ENCODE measurements around the gene ERRFI1.

ERRFI1 gene

GRCh38 chr1:8019229-8019620 lies 6.9 kb downstream of the ERRFI1 start:
- no peak for TF ChIP-seq POLR2A (IDR thresholded peaks at IDR 0.05; ENCODE audit: low read depth, low read length)
- no peak for FAIRE-seq
- DNase-seq (ENCODE audit: insufficient read length, low spot score): no peak

- TF ChIP-seq POLR2A (IDR thresholded peaks at IDR 0.05; ENCODE audit: low read depth, low read length): no peak
- peak; percentile 6 for FAIRE-seq
- no peak for DNase-seq (ENCODE audit: insufficient read length, low spot score)
These were observed 7.4 kb downstream of the ERRFI1 start for GRCh38 chr1:8018492-8019228.

- TF ChIP-seq POLR2A (IDR thresholded peaks at IDR 0.05; ENCODE audit: low read depth, low read length): no peak
- DNase-seq (ENCODE audit: insufficient read length, low spot score) (no peak), FAIRE-seq (peak; percentile 43)
These were observed 8.5 kb downstream of the ERRFI1 start for GRCh38 chr1:8017495-8018197.

DNA sequence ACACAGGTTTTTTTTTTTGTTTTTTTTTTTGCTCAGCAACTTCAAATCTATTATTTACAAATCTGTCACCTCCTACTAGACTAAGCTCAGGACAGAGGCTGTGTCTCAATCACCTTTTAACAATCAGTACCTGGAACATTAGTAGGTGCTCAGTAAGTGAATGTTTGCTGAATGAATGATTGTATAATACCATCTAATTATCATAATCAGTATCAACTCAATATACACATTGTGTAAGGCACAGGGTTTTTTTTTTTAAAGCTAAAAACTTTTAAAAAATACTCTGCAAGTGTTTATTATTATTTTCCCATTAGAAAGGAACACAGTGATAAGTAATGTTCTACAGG lies 9.2 kb downstream of the ERRFI1 start:
- no peak for DNase-seq (ENCODE audit: insufficient read length, low spot score)
- TF ChIP-seq POLR2A (IDR thresholded peaks at IDR 0.05; ENCODE audit: low read depth, low read length): no peak
- FAIRE-seq: no peak

DNA sequence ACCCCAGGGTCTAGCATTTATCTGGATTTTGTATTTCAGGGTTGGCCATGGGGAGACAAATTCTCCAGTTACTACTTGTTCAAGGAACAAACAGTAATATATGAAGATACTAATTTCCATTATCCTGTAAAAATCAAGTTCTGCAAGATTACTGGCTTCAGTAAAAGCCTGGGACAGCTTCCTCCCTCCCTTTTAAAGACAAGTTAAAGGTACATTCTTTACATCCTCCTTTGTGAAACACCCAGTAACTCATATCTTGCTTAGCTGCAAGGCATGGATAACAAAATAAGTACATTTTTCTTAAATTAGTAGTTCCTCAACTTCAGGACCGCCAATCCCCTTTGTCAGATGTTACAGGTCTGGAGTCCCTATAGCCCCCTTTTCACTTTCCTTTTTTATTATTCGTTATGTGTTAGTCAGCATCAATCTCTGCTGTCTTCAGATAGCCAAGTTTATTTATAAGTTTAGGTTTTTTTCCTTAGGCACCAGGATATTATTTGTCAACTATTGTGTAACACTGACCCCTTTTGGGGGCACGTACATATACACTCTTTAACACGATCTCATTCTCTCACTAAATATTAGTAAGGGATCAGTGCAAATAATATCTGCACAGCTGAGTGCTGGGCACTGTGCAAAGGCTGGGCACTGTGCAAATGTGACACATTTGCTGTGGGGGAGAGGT lies 9.8 kb downstream of the ERRFI1 start:
- TF ChIP-seq POLR2A (IDR thresholded peaks at IDR 0.05; ENCODE audit: low read depth, low read length): no peak
- FAIRE-seq (no peak), DNase-seq (ENCODE audit: insufficient read length, low spot score) (no peak)

- DNase-seq (ENCODE audit: insufficient read length, low spot score): no peak
- FAIRE-seq: no peak
- no peak for TF ChIP-seq POLR2A (IDR thresholded peaks at IDR 0.05; ENCODE audit: low read depth, low read length)
These were observed 10.3 kb downstream of the ERRFI1 start for GRCh38 chr1:8015809-8016165.

DNA sequence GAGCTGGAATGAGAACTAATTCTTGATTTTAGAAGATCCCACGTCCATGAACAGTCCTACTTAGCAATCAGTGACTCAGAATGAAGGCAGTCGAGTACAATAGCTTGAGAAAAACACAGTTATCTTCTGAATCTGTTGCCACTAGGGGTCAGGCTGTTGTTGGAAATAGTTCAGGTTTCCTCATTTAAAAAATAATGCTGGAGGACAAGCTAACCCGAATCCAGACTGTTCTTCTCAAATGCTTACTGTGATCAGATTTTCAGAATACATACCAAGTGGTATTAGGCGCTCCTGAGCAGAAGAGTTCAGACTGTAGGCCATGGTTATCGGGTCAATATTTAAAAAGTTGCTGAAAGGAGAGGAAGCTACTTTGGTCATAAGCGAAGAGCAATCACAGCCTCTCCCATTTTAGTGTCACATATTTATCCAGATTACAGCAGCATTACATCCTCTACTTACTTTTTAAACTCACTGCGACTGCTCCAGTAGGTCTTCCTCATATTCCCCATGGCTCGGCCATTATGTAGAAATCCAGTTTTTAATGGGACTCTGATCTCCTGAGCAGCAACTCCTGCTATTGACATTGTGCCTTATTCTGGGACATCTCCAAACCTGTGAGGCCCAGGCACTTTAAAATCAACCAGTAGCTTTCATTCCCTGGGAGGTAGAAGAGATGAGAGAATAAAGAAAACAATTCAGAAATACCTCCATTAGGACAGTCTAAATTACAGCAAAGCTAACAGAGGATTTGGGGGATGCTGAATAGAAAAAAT lies 10.9 kb downstream of the ERRFI1 start:
- no peak for DNase-seq (ENCODE audit: insufficient read length, low spot score)
- no peak for TF ChIP-seq POLR2A (IDR thresholded peaks at IDR 0.05; ENCODE audit: low read depth, low read length)

GRCh38 chr1:8014381-8014988 lies 11.6 kb downstream of the ERRFI1 start:
- no peak for TF ChIP-seq POLR2A (IDR thresholded peaks at IDR 0.05; ENCODE audit: low read depth, low read length)
- DNase-seq (ENCODE audit: insufficient read length, low spot score) (no peak), FAIRE-seq (no peak)

More for the DNA sequence above, 10.9 kb downstream of the ERRFI1 start:
- FAIRE-seq: peak; percentile 92

DNA sequence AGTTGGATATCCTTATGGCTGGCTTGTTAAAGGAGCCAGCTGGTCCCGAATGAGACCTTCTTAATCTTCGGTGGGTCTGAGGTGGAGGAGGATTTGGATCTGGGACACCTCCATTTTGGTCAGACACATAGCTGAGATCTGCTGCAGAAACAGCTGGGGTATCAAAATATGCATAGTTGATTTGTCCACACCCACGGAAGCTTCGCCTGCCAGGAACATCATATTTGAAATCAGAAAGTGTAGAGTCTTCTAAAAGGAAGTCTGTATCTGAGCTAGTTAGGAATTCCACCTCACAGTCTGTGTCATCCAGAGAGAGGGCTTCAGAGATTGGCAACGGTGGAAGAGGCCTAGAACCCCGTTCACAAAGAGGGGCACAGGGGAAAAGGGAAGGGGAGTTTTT lies 12.3 kb downstream of the ERRFI1 start:
- DNase-seq (ENCODE audit: insufficient read length, low spot score) (no peak), FAIRE-seq (no peak)

GRCh38 chr1:8013399-8013798 lies 12.7 kb downstream of the ERRFI1 start:
- FAIRE-seq (no peak), DNase-seq (ENCODE audit: insufficient read length, low spot score) (no peak)
- TF ChIP-seq POLR2A (IDR thresholded peaks at IDR 0.05; ENCODE audit: low read depth, low read length): no peak

More for the DNA sequence above, 12.3 kb downstream of the ERRFI1 start:
- no peak for TF ChIP-seq POLR2A (IDR thresholded peaks at IDR 0.05; ENCODE audit: low read depth, low read length)

- DNase-seq (ENCODE audit: insufficient read length, low spot score): no peak
- TF ChIP-seq POLR2A (IDR thresholded peaks at IDR 0.05; ENCODE audit: low read depth, low read length): no peak
- FAIRE-seq: no peak
These were observed 13.2 kb downstream of the ERRFI1 start for GRCh38 chr1:8012955-8013354.

- FAIRE-seq (no peak), DNase-seq (ENCODE audit: insufficient read length, low spot score) (no peak)
- TF ChIP-seq POLR2A (IDR thresholded peaks at IDR 0.05; ENCODE audit: low read depth, low read length): no peak
These were observed 13.9 kb downstream of the ERRFI1 start for GRCh38 chr1:8011923-8012858.

DNA sequence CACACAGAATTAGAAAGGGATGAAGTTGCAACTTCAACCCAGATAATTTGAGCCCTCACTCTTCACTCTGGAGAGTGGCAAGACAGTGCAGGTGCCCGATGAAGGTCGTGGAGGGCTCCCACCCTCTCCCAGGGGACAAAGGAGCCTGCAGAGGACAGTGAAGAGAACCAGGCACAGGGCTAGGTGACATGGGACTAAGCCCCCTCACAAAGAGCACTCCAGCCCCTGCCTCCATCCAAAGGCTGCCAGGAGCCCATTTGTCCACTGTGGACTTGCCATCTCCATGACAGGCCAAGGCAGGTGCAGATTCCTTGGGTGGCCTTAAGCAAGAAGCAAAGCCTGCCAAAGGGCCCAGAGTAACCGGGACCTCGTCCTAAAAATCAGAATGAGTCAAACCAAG lies 15.1 kb downstream of the ERRFI1 start:
- no peak for TF ChIP-seq POLR2A (IDR thresholded peaks at IDR 0.05; ENCODE audit: low read depth, low read length)
- no peak for DNase-seq (ENCODE audit: insufficient read length, low spot score)
- FAIRE-seq: no peak

Data from H54 (cell line).